ENCODE results near the gene LSS.

The LSS gene

DNA sequence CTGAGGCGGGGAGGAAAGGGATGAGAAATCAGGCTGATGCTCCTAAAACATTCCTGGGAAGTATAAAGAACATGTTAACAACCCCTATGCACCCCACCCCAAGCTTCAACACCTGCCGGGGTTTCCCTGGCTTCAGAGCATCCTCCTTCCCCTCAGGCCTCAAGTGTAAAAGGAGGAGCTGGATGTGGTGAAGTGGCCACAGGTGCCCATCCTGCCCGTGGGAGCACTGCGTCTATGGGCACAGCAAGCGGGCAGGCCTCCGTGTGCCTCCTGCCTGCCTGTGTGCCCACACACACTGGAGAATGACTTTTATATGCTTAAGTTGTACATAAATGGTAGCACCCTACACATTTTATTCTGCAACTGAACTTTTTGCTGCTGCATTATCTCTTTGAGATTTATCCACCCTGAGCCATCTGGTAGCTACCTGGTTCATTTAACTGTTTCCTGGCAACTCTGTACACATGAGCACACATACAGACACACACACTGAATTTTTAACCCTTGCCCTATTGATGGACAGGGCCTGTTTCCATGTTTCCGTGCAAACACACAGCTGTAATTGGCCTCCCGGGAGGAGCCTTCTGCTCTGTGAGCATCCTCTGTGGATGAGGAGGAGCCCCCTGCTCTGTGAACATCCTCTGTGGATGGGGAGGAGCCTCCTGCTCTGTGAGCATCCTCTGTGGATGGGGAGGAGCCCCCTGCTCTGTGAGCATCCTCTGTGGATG, 59.8 kb downstream of the LSS start:
- DNase-seq (ENCODE audit: low read depth) = no peak

DNA sequence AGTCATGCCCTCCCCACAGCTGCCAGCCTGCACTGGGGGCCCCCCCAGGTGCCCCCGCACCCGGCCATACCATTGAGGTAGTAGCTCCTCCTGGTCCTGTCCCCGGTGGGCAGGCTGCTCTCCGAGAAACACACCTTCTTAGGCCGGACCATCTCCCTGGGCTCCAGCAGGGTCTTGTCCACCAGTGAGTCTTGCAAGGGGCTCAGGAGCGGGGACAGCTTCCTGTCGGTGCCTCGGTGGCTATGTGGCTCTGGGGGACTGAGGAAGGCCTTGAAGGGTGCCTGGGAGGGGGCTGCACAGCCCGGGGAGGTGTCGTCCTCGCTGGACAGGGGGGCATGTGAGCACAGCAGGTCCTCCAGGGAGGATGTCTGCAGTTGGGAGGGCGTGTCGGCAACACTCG, 60.3 kb downstream of the LSS start:
- DNase-seq (ENCODE audit: low read depth) = no peak

DNA sequence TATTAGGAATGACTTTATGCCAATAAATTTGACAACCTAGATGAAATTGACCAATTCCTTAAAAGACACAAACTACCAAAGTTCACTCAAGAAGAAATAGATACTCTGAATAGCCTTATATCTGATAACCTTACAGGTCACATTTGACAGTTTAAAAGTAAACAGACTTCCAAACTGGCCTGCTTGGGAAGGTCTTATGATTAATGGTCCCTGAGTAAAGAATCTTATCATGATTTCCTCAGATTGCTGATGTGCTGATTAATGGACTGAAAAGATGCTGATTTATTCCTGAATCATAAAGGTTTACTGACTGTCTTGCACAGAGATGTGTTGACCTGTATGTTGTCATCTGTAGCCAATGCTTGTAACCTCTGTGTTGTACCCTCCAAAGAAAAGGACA, 63.5 kb downstream of the LSS start:
- no peak for DNase-seq (ENCODE audit: low read depth)

DNA sequence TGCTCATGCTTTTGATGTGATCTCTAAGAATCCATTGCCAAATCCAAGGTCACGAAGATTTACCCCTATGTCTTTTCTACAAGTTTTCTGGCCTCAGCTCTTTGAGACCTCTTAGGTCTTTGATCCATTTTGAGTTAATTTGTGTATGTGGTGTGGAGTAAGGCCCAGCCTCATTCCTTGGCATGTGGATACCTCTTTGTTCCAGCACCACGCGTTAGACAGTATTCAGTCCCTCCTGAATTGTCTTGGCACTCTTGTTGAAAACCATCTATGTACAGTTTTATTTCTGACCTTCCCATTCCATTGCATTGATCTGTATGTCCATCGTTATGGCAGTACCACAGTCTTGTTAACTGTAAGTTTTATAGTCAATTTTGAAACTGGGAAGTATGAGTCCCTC, 65.2 kb downstream of the LSS start:
- DNase-seq (ENCODE audit: low read depth) = no peak

DNA sequence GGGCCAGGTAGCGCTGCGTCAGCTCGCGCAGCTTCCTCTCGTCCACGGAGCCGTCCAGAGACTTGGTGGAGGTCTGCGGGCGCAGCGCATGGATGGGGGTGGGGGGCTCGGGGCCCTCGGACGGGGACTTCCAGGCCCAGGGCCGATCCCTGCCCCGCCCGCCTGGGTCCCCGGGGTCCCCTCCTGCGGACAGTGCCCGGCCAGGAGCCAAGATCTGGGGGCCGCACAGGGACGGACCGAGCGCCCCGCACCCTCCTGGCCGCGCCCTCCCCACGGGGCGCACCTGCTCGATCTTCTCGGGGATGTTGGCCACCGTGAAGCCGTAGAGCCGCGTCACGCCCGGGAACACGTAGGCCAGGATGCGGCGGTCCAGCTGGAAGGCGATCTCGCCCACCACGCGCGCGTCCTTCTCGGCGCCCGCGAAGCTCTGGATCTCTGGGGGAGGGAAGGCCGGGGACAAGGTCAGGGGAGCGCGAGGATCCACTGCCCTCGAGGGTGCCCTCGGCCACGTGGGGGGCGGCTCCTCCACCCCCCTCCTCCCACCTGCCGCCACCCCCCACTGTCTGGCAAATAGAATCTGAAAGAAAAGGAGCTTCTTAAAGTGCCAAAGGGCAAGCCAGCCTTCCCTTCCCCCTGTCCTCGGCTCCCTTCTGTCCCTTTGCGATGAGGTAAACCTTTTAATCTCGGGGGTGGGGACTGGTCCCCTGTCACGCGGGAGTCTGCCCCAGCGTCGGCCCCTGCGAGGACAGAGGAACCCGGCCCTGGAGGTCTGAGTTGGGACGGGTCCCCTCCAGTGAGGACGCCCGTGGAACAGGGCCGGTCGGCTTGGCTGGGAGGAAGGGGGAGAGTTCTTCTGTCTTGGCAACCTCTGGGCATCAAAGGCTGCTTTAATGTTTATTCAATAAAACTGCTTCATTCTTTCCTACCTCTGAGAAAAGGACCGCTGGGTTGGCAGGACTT, 66.7 kb downstream of the LSS start:
- no peak for DNase-seq (ENCODE audit: low read depth)

DNA sequence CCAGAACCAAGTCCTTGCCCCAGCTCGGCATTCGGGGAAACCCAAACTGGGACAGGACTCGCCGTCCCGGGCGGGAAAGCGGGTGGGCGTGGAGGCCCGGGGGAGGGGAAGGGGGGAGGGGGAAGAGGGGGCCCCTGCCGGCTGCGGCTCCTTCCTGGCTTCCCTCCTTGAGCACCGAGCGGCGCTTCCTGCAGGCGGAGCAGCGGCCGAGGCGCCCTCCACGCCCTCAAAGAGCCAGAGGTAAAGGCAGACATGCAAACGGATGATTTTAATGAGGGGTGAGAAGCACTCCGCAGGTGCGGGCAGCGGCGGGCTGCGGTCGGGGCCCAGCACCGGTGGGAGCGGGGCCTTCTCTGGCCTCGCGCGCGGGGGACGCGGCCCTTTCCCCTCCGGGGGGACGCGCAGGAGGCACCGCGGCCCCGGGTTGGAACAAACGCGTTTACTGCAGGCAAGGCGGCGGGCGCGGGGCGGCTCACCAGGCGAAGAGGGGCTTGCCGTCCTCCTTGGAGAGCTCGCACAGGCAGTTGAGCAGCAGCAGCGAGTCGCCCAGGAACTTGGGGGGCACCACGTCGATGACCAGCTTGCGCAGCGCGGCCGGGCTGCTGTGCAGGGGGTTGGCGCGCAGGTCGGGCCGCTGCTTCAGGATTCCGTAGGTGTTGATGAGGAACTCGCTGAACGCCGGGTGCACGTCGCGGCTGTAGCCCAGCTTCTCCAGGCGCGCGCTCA, 67.5 kb downstream of the LSS start:
- DNase-seq (ENCODE audit: low read depth) = no peak

DNA sequence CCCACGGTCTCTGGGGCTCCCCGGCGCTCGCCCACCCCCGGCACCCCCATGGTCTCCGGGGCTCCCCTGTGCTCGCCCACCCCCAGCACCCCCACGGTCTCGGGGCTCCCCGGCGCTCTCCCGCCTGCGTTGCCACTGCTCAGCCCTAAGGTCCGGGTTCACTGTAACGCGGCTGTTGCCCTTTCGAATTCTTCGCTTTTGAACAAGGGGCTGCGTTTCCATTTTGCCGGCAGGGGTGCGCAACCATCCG, 68.0 kb downstream of the LSS start:
- DNase-seq (ENCODE audit: low read depth) = no peak

DNA sequence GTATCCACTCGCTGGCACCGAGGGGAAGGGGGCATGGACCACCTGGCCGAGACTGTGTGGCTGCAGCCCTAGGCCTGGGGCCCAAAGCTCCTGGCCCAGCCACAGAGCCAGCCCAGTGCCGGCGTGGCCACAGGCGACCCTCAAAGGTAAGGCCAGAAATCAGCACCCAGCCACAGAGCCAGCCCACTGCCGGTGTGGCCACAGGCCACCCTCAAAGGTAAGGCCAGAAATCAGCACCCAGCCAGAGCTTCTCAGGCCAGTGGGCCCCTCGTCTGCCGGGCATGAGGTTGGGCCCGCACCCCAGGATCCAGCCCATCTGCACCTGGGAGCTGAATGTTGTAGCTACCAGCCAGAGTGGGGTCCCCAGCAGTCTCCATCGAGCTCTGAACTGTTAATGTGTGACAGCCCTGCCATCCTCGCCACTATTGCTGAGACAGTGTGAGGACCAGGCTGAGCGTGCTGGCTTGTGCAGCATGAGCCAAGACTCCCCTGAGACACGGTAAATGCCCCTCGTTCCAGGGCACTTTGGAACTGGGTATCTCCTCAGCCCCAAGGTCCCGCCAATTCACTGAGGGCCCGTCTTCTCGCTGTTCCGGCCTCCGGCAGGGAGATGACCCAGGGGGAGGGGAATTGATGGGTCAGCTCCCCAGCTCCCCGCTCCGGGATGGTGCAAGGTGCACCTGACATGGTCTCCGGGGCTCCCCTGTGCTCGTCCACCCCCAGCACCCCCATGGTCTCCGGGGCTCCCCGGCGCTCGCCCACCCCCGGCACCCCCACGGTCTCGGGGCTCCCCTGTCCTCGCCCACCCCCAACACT, 68.5 kb downstream of the LSS start:
- no peak for DNase-seq (ENCODE audit: low read depth)

DNA sequence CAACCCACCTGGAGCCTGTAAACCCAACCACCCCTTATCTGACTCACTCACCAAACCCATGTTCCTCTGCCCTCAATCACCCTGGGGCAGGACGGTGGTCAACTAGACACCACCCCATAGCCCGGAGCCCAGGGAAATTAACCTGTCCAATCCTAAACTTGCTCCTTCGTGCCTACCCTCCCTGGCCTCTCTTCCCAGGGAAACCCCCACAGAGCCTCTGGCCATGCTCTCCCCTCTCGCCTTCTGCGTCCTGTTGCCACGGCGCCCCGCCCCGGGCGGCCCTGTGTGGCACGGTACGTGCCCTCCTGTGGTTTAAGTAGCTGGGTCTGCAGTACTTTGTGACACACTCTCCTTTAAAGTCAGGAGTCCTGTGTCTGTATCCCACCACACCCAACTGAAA, 69.2 kb downstream of the LSS start:
- DNase-seq (ENCODE audit: low read depth) = no peak

DNA sequence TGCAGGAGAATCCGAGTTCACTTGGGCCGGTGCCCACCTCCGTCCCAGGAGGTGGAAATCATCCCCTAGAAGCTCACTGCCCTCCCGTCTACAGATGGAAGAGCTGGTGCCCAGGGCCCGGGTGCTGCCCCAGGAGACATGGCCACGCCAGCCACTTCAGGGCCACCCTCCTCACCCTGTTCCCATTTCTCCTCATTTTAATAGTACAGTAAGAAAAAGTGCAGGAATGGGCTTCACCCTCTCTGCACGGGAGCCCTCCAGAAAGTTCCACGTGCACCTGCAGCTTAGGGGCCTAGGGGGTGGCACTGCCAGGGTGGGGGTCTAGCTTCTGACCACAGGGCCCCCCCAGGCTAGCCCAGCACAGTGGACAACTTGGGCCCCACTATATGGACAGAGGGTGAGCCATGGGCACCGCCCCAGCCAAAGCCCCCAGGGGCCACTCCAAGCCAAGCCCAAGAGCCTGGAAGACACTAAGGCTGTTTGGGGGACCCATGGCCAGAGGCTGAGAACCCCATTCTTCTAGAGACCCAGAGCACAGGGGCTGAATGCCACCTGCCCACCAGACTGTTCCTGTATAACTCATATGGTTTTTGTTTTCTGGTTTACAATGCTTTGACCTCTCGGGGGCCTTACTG, 69.8 kb downstream of the LSS start:
- no peak for DNase-seq (ENCODE audit: low read depth)

DNA sequence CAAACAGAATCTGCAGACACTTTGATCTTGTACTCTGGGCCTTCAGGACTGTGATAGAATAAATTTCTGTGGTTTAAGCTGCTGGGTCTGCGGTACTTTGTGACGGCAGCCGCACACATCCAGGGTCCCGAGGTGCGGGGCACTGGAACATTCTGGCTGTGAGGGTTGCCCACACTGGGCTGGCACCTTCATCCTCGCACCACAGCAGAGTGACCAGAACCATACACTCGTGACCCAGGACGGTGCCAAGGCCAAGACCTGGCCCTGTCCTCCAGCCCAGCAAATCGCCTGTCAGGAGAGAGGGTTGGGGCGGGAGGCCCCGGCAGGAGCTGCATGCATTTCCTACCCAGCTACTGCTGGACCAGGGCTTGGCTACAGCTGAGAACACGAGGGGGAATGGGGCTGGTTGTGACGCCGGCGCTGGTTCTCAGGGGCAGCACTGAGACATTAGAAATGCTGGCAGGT, 70.6 kb downstream of the LSS start:
- DNase-seq (ENCODE audit: low read depth) = no peak

DNA sequence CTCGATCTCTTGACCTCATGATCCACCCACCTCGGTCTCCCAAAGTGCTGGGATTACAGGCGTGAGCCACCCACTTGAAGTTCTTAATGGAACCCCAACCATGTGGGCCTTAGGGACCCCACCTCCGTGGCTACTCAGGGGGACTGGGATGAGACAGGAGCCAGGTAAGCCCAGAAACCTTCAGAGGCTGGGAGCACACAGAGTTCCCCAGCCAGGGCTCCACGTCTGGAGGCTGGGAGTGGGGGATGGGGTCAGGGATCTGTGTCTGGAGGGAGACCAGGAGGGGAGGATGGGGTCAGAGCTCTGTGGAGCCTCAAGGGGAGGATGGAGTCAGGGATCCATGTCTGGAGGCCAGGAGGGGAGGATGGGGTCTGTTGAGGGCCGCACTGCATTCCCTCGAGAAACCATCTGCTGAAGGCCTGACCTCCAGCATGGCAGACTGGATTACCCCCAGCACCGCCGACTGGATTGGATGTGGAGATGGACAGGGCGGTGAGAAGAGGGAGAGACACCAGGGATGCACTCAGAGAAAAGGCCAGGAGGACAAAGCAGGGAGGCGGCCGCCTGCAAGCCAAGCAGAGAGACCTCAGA, 71.1 kb downstream of the LSS start:
- DNase-seq (ENCODE audit: low read depth) = no peak

DNA sequence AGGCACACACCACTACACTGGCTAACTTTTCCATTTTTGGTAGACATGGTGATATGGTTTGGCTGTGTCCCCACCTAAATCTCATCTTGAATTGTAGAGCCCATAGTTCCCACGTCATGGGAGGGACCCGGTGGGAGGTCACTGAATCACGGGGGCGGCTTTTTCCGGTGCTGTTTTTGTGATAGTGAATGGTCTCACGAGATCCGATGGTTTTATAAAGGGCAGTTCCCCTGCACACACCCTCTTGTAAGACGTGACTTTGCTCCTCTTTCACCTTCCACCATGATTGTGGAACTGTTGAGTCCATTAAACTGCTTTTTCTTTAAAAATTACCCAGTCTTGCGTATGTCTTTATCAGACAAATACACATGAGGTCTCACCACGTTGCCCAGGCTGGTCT, 71.9 kb downstream of the LSS start:
- no peak for DNase-seq (ENCODE audit: low read depth)

DNA sequence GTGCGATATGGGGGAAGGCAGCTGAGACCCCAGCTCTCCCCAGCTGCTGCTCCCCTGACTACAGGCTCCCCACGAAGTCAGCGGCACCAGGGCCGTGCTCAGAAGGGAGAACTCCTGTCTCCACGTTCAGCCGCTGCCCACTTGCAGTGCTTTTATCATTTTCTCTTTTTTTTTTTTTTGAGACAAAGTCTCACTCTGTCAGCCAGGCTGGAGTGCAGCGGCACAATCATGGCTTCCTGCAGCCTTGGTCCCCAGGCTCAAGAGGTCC, 72.3 kb downstream of the LSS start:
- DNase-seq (ENCODE audit: low read depth) = no peak

DNA sequence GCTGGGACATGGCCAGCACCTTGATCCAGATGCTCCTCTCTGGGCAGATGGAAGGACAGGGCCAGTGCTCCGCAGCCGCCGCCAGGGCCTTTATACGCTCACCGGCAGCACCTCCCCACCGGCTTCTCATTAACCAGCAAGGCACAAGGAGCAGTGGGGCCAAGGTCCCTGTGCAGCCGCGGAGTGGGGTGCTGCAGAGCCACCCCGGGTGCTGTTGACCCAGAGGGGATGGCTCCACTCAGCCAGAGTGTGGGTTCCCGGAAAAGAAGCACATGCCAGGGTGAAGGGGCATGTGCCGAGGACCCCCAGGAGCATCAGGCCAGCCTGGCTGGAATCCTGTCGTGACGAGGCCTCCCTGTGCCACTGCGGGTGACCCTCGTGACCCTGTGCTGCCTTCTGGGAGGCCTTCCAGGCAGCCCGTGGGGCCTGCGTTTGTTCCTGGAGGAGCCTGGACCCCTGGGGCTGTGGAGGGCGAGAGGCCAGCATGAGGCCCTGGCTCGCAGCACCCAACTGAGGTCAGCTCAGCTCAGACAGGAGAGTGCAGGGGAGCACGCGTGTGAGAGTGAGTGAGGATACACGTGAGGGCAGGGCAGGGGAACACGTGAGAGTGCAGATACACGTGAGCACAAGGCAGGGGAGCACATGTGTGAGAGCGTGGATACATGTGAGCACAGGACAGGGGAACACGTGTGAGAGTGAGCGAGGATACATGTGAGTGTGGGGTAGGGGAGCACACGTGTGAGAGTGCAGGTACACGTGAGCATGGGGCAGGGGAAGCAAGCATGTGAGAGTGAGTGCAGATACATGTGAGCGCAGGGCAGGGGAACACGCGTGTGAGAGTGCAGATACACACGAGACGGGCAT, 72.8 kb downstream of the LSS start, which contains the start of gene FTCD:
TSS of gene FTCD (minus strand) at position 66 of the 864 bp plus-strand sequence. CDS start at position 10, 56 bp downstream.
- DNase-seq (ENCODE audit: low read depth) = no peak

DNA sequence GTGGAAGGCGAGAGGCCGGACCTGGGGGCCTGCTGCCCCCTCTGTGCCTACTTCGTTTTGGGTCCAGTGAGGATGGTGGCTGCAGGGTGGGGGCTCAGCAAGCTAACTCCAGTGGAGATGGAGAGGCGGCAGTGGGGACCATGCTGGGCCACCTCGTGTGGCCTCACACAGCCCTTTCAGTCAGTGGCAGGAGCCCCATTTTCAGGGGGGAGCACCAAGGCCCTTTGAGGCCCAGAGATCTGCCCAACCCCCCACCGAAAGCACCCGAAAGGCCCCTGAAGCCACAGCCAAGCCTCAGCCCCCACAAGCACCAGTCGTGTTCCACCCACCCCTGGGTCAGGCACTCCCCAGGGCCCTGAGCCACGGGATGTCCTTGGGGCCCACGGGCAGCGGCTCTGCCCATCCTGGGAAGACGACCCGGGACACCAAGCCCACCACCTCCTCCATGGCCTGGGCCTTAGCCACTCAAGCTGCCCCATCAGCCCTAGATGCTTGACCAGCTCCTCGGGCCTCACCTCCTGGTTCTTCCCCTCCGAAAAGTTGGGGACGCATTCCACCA, 73.5 kb downstream of the LSS start:
- DNase-seq (ENCODE audit: low read depth) = no peak

DNA sequence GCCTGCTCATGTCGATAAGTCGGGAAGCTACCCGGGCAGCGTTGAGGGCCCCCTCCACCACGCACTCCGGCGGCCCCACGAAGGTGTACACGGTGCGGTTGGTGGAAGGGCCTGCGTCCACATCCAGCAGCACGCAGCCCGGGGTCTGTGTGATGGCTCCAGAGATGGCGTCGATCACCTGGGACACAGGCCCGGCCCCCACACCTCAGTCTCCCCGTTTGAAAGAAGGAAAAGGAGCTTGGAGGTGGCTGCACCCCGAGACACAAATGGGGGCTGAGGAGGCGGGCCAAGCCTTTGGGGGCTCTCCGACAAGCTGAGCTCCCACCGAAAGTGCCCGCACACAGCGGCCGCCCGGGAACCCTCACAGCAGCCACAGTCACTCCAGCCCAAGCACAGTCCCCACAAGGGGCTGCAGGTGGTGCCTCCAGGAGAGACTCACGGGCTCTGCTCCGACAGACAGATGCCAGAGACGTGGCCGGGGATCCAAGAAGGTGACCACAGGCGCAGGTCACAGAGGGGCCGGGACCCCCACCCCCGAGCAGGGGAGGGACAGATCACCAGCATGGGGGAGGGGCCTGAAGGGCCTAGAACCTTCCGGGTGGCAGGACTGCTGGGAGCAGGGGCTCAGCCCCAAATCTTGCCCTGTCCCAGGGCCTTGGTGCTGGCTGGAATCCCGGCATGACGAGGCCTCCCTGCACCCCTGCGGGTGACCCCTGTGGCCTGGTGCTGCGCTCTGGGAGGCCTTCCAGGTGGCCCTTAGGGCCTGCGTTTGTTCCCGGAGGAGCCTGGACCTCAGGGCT, 74.2 kb downstream of the LSS start:
- no peak for DNase-seq (ENCODE audit: low read depth)

DNA sequence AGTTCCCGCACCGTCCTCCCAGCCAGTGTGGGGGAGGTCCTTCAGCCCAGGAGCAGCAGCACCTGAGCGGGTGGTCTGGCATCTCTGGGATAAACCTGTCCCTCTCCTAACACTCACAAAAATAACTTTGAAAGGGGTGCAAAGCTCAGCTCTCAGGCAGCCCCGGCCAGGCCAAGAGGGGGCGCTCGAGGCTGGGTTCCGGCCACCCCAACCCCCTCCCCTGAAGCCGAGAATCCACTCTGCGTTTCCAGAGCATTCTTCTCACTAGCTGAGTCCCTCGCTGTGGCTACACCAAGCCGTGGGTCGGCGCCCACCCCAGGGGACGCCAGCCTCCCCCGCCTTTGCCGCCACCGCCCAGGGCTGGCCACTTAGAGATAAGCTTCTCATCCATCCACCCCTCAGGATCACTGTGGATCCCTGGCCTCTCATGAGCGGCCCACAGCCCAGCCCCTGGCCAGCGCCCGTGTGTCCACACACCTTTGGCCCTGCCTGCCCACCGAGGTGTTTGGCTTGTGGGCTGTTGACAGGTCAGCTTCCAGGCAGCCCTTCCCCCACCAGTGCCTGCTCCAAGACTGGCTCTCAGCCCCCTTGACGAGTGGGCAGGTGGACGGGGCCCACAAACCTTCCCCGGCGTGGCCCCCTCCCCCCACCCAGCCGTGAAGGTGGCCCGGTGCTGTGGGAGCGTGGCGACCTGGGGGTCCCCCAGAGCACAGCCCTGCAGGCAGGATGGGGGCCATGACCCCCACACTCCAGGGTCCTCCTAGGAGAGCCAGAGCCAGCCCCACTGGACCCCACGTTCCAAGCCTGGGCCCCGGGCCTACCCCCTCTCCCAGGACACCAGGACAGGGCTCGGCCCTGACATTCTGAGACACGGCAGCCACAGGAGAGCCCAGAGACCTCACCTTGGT, 75.1 kb downstream of the LSS start:
- DNase-seq (ENCODE audit: low read depth) = no peak

Data from GM04504 (cell line).